GM03348 (cell line): ENCODE data around the gene FASN.
A peak's percentile ranks its signal among the peaks of the same experiment; 100 is the strongest.

Experiments
- DNase-seq: peaks from one replicate; pipeline ENCODE4 v3.0.0; 2012; ENCODE audit warnings: low spot score

FASN gene

GRCh38 chr17:82055023-82055964 is 42.7 kb downstream of the FASN start:
- no peak for DNase-seq

- no peak for DNase-seq
Observed at GRCh38 chr17:82054351-82055022, 43.5 kb downstream of the FASN start.

GRCh38 chr17:82053556-82054263 is 44.3 kb downstream of the FASN start:
- DNase-seq: no peak

- no peak for DNase-seq
Observed at GRCh38 chr17:82053130-82053529, 44.9 kb downstream of the FASN start.

- peak; percentile 36 for DNase-seq
Observed at GRCh38 chr17:82052638-82053059, 45.4 kb downstream of the FASN start.

- peak; percentile 93 for DNase-seq
Observed at GRCh38 chr17:82051776-82052637, 46.0 kb downstream of the FASN start, which contains the start of the genes GPS1 and RFNG. TSS of gene GPS1 (plus strand) at chr17:82051898. CDS start at chr17:82051932, 34 bp downstream. TSS of gene RFNG (minus strand) at chr17:82051811. CDS start at chr17:82051766, 45 bp downstream.

- DNase-seq: peak; percentile 56
Observed at GRCh38 chr17:82050761-82051641, 47.0 kb downstream of the FASN start.

GRCh38 chr17:82050152-82050760 is 47.8 kb downstream of the FASN start:
- DNase-seq: no peak

- no peak for DNase-seq
Observed at GRCh38 chr17:82049521-82049971, 48.5 kb downstream of the FASN start.

- no peak for DNase-seq
Observed at GRCh38 chr17:82049106-82049505, 48.9 kb downstream of the FASN start.

- DNase-seq: no peak
Observed at GRCh38 chr17:82048571-82048971, 49.5 kb downstream of the FASN start.

GRCh38 chr17:82047914-82048570 is 50.0 kb downstream of the FASN start:
- DNase-seq: no peak

- no peak for DNase-seq
Observed at GRCh38 chr17:82047379-82047778, 50.7 kb downstream of the FASN start.

- no peak for DNase-seq
Observed at GRCh38 chr17:82046903-82047302, 51.1 kb downstream of the FASN start.

- DNase-seq: no peak
Observed at GRCh38 chr17:82045936-82046484, 52.0 kb downstream of the FASN start.

- DNase-seq: no peak
Observed at GRCh38 chr17:82043507-82043906, 54.5 kb downstream of the FASN start.

GRCh38 chr17:82042649-82043048 is 55.4 kb downstream of the FASN start:
- no peak for DNase-seq

GRCh38 chr17:82041144-82041814 is 56.8 kb downstream of the FASN start:
- no peak for DNase-seq
